Measurements from ENCODE around the gene HDDC3. TPM values are rescaled to one million over a fixed set of nuclear protein-coding genes. Genes with fewer than 3 reads are reported as not detected.

The HDDC3 gene
- total RNA-seq, 1 experiment from 2014 or later = 21.6 TPM

DNA sequence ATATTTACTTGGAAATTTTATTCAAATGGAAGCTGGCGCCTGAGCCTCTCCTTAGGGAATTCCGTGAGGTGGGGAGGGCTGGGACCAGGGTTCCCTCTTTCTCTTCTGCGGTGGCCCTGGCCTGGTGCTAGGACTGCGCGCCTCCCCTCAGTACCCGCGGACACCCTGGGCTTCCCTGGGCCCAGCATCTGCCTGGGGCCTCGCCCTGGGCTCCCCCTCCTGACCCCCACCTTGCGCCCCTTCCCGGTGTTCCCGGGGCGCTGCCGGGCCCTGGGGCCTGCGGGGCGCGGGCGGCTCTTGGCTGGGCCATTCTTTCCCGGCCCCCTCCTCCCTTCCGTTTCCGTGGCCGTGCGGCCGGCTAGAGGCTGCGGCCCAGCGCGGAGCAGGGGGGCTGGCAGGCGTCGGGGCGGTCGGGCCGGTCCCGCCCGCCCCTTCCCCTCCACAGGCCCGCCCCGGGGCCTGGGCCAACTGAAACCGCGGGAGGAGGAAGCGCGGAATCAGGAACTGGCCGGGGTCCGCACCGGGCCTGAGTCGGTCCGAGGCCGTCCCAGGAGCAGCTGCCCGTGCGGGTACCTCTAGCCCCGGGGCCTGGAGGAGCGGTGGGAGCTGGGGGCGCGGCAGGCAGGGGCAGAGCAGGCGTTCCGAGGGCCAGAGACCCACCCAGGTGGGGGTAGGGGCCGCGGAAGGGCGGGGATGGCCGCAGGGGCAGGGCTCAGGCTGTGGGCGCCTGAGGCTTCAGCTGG lies 48.2 kb downstream of the HDDC3 start, which contains the start of gene FES:
Gene FES (plus strand): TSS at position 529 of the 743 bp plus-strand sequence. CDS start 542 bp downstream, outside the sequence.
- BruUV-seq (replicated peaks) = no TSS peak
- H3K9me3 Mint-ChIP-seq (ENCODE audit: unreplicated experiment) = no peaks in the 10 kb centered on the region
- H3K4me3 Mint-ChIP-seq (ENCODE audit: unreplicated experiment) = no peak within 1 kb of the TSS
- H3K4me3 ChIP-seq (ENCODE audit: low read depth, low read length) = no peak within 1 kb of the TSS
- no peaks in the 10 kb centered on the region for H3K36me3 ChIP-seq (ENCODE audit: control insufficient read depth, insufficient read depth, low read length)
- no peak within 1 kb of the TSS for H3K27ac Mint-ChIP-seq (ENCODE audit: unreplicated experiment)
- DNase-seq = no peak
- H3K4me1 ChIP-seq = no peaks in the 10 kb centered on the region; the same call in 1 of the 2 replicates
- no peaks in the 10 kb centered on the region for H3K27me3 ChIP-seq (replicated peaks; ENCODE audit: control insufficient read depth, insufficient read depth, low read length)
- intact Hi-C loops (cut with micrococcal nuclease; ENCODE audit: unreplicated experiment) = no loop called here
- ChIA-PET CTCF (no interaction called here), POLR2A (interaction anchor here (0.6 kb wide), 1 partner anchor 138 kb away, joined by 3 read pairs; no protein-coding TSS in a partner anchor)
- no peaks in the 10 kb centered on the region for H3K27me3 Mint-ChIP-seq (ENCODE audit: insufficient read depth, unreplicated experiment)
- no peak for TF ChIP-seq CTCF (IDR thresholded peaks at IDR 0.05; ENCODE audit: insufficient read depth in 1 of 2, low read depth in 1 of 2, low read length in 1 of 2, severe bottlenecking in 1 of 2, unreplicated experiment in 1 of 2)
- peaks cover 5% of the 10 kb centered on the region for H3K36me3 Mint-ChIP-seq (ENCODE audit: insufficient read depth, unreplicated experiment)
- H3K9me3 ChIP-seq = no peaks in the 10 kb centered on the region
- H3K4me1 Mint-ChIP-seq (ENCODE audit: low read depth, unreplicated experiment) = no peaks in the 10 kb centered on the region

- intact Hi-C loops (cut with micrococcal nuclease; ENCODE audit: unreplicated experiment) = no loop called here
- Histone ChIP-seq H3K27me3 (replicated peaks; ENCODE audit: control insufficient read depth, insufficient read depth, low read length) (no peaks in the 10 kb centered on the region), H3K4me1 (no peaks in the 10 kb centered on the region; the same call in 1 of the 2 replicates), H3K9me3 (no peaks in the 10 kb centered on the region), H3K4me3 (ENCODE audit: low read depth, low read length) (no peak overlapping the region), H3K36me3 (ENCODE audit: control insufficient read depth, insufficient read depth, low read length) (no peaks in the 10 kb centered on the region)
- no TSS peak for BruUV-seq (replicated peaks)
- POLR2A ChIA-PET = interaction anchor here (0.6 kb wide), 1 partner anchor 138 kb away, joined by 3 read pairs; no protein-coding TSS in a partner anchor
- Mint-ChIP-seq H3K4me3 (ENCODE audit: unreplicated experiment) (no peak overlapping the region), H3K4me1 (ENCODE audit: low read depth, unreplicated experiment) (no peaks in the 10 kb centered on the region), H3K9me3 (ENCODE audit: unreplicated experiment) (no peaks in the 10 kb centered on the region), H3K27me3 (ENCODE audit: insufficient read depth, unreplicated experiment) (no peaks in the 10 kb centered on the region), H3K36me3 (ENCODE audit: insufficient read depth, unreplicated experiment) (peaks cover 8% of the 10 kb centered on the region), H3K27ac (ENCODE audit: unreplicated experiment) (no peak overlapping the region)
- DNase-seq = no peak
- TF ChIP-seq CTCF (IDR thresholded peaks at IDR 0.05; ENCODE audit: insufficient read depth in 1 of 2, low read depth in 1 of 2, low read length in 1 of 2, severe bottlenecking in 1 of 2, unreplicated experiment in 1 of 2) = no peak
- CTCF ChIA-PET = no interaction called here
Measured at GRCh38 chr15:90883526-90883975, 48.8 kb downstream of the HDDC3 start.

GRCh38 chr15:90882781-90883525 lies 49.4 kb downstream of the HDDC3 start:
- ChIA-PET POLR2A (interaction anchor here (0.6 kb wide), 1 partner anchor 139 kb away, joined by 3 read pairs; no protein-coding TSS in a partner anchor), CTCF (no interaction called here)
- H3K4me1 ChIP-seq = no peaks in the 10 kb centered on the region; the same call in 1 of the 2 replicates
- Mint-ChIP-seq H3K27me3 (ENCODE audit: insufficient read depth, unreplicated experiment) (no peaks in the 10 kb centered on the region), H3K4me3 (ENCODE audit: unreplicated experiment) (no peak overlapping the region), H3K4me1 (ENCODE audit: low read depth, unreplicated experiment) (no peaks in the 10 kb centered on the region), H3K9me3 (ENCODE audit: unreplicated experiment) (no peaks in the 10 kb centered on the region), H3K36me3 (ENCODE audit: insufficient read depth, unreplicated experiment) (peaks cover 14% of the 10 kb centered on the region), H3K27ac (ENCODE audit: unreplicated experiment) (no peak overlapping the region)
- no peak overlapping the region for H3K4me3 ChIP-seq (ENCODE audit: low read depth, low read length)
- no peaks in the 10 kb centered on the region for H3K9me3 ChIP-seq
- BruUV-seq (replicated peaks) = no TSS peak
- no peaks in the 10 kb centered on the region for H3K36me3 ChIP-seq (ENCODE audit: control insufficient read depth, insufficient read depth, low read length)
- no peak for TF ChIP-seq CTCF (IDR thresholded peaks at IDR 0.05; ENCODE audit: insufficient read depth in 1 of 2, low read depth in 1 of 2, low read length in 1 of 2, severe bottlenecking in 1 of 2, unreplicated experiment in 1 of 2)
- no peaks in the 10 kb centered on the region for H3K27me3 ChIP-seq (replicated peaks; ENCODE audit: control insufficient read depth, insufficient read depth, low read length)
- no peak for DNase-seq
- intact Hi-C loops (cut with micrococcal nuclease; ENCODE audit: unreplicated experiment) = no loop called here
